WI38 (cell line): ENCODE results near the gene TRH.
A peak's percentile ranks its signal among the peaks of the same experiment; 100 is the strongest.

Experiments
- H3K4me3 ChIP-seq: 2 replicates; pipeline ENCODE4 v1.5.1; 2011; ENCODE audit warnings: low read depth, mild to moderate bottlenecking, control low read depth, low read length
- CTCF ChIP-seq: IDR thresholded peaks from 2 replicates; pipeline ENCODE4 v1.5.1; 2012; ENCODE audit warnings: low read depth, mild to moderate bottlenecking, control low read depth, low read length

Gene TRH

GRCh38 chr3:129974564-129974832 lies at the start of gene TRH:
Gene TRH, plus strand, starts transcription at chr3:129974720. Its CDS starts 1,097 bp downstream, at chr3:129975817.
- H3K4me3 ChIP-seq: no peak within 1 kb of the TSS
- TF ChIP-seq CTCF: no peak

- TF ChIP-seq CTCF: no peak
- H3K4me3 ChIP-seq: no peak overlapping the region
Measured at GRCh38 chr3:129927072-129927471, 47.4 kb upstream of the TRH start.

GRCh38 chr3:129929383-129929782 lies 45.1 kb upstream of the TRH start:
- TF ChIP-seq CTCF: no peak
- no peak overlapping the region for H3K4me3 ChIP-seq

- no peak for TF ChIP-seq CTCF
- no peak overlapping the region for H3K4me3 ChIP-seq
Measured at GRCh38 chr3:129933471-129933870, 41.0 kb upstream of the TRH start.

GRCh38 chr3:129934234-129935123 lies 40.0 kb upstream of the TRH start:
- TF ChIP-seq CTCF: peak; percentile 84
- H3K4me3 ChIP-seq: no peak overlapping the region

- no peak for TF ChIP-seq CTCF
- H3K4me3 ChIP-seq: peak overlapping the region; percentile 47
Measured at GRCh38 chr3:129936757-129937156, 37.8 kb upstream of the TRH start.

GRCh38 chr3:129937717-129938116 lies 36.8 kb upstream of the TRH start:
- H3K4me3 ChIP-seq: no peak overlapping the region
- no peak for TF ChIP-seq CTCF
